ENCODE data around the gene CHTOP.

CHTOP gene

DNA sequence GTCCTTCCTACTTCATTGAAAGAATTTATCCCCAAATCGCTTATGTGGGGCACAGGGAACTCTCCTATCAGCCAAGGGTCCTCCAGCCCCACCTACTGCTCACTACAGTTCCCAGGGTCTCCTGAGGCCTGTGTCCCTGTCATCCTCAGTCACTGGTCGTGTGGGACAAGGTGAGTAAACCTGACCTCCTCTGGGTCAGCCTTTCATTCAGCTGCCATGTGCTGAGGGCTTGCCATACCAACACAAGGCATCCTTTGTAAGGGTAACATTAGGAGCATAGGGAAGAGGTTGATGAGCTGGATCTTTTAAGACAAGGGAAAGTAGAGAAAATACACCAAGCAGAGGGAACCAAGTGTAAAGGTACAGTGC lies 13.5 kb downstream of the CHTOP start:
- DNase-seq (ENCODE audit: low read depth) = no peak
- TF ChIP-seq, protein P1, sequence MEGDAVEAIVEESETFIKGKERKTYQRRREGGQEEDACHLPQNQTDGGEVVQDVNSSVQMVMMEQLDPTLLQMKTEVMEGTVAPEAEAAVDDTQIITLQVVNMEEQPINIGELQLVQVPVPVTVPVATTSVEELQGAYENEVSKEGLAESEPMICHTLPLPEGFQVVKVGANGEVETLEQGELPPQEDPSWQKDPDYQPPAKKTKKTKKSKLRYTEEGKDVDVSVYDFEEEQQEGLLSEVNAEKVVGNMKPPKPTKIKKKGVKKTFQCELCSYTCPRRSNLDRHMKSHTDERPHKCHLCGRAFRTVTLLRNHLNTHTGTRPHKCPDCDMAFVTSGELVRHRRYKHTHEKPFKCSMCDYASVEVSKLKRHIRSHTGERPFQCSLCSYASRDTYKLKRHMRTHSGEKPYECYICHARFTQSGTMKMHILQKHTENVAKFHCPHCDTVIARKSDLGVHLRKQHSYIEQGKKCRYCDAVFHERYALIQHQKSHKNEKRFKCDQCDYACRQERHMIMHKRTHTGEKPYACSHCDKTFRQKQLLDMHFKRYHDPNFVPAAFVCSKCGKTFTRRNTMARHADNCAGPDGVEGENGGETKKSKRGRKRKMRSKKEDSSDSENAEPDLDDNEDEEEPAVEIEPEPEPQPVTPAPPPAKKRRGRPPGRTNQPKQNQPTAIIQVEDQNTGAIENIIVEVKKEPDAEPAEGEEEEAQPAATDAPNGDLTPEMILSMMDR (IDR thresholded peaks at IDR 0.05; ENCODE audit: low read depth, low read length, missing control alignments) = no peak
- H3K4me3 ChIP-seq (ENCODE audit: low read depth, low read length) = no peak overlapping the region

DNA sequence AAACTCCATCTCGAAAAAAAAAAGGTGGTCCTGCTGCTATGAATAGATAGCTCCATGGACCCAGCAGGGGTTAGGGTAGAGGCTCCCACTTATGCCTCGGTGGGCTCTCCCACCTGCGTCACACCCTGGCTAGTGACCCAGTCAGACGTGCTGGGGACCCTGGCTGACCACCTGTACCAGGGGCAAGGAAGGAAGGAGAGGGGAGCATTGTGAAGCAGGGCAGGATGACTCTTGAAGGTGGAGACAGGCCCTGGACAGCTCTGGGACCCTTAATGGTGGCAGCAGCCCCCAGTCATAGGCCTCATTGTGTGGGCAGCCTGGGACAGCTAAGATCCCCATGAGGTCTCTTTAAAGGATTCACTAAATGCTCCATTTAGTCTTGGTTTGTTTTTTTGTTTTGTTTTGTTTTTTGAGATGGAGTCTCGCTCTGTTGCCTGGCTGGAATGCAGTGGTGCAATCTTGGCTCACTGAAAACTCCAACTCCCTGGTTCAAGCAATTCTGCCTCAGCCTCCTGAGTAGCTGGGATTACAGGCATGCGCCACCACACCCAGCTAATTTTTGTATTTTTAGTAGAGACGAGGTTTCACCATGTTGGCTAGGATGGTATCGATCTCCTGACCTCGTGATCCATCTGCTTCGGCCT lies 14.3 kb downstream of the CHTOP start:
- DNase-seq (ENCODE audit: low read depth) = no peak
- no peak overlapping the region for H3K4me3 ChIP-seq (ENCODE audit: low read depth, low read length)
- TF ChIP-seq, protein P1 (IDR thresholded peaks at IDR 0.05; ENCODE audit: low read depth, low read length, missing control alignments) = no peak

DNA sequence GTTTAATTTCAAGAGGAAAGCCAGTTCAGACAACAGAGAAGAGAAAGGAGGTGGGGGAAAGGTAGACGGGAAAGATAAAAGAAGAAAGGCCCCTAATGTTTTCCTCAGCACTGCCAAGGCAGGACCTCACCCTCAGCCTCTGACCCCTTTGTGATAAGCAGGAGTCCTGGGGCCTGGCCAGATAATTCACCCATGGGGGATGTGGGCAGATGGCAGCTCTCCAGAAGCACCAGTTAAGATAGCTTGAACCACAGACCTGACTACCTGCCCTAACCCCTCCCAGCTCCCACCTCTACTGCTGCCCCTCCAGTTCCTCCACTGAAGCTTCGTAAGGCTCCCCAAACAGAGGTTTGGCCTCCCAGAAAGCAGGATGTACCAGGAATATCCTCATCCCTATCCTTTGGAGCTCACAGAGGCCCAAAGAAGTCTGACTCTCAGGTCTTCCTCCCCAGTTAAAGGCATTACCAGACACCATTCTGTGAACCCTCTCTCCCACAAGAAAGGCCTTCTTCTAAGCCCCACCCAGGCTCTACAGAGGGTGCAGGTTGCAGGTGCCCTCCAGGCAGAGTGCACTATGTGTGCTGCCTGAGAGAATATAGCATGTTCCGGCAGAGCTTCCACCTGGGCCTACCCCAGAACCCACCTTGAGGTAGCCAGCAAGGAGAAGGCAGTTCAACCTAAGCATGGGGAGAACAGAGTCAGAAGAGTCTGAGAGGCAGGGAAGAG lies 15.4 kb downstream of the CHTOP start:
- TF ChIP-seq, protein P1 (IDR thresholded peaks at IDR 0.05; ENCODE audit: low read depth, low read length, missing control alignments) = no peak
- DNase-seq (ENCODE audit: low read depth) = no peak

DNA sequence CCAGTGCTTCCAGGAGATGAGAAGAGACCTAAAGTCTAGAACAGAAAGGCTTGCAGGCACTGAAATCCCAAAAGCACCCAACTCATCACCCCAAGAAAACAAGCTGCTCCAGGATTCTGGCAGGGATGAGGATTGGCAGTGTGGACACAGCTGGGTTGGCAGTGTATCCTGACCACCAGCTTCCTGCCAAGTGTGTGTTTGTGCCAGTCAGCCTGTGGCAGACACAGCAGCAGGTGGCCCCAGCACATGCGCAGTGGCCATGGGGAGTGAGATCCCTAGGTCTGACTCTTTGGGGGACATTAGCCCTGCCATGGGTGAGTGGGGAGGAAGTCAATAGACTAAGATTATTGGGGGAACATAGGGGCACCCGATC lies 16.0 kb downstream of the CHTOP start:
- no peak overlapping the region for H3K4me3 ChIP-seq (ENCODE audit: low read depth, low read length)
- DNase-seq (ENCODE audit: low read depth) = no peak
- TF ChIP-seq, protein P1 (IDR thresholded peaks at IDR 0.05; ENCODE audit: low read depth, low read length, missing control alignments) = no peak

More for the DNA sequence above, 15.4 kb downstream of the CHTOP start:
- H3K4me3 ChIP-seq (ENCODE audit: low read depth, low read length) = no peak overlapping the region

DNA sequence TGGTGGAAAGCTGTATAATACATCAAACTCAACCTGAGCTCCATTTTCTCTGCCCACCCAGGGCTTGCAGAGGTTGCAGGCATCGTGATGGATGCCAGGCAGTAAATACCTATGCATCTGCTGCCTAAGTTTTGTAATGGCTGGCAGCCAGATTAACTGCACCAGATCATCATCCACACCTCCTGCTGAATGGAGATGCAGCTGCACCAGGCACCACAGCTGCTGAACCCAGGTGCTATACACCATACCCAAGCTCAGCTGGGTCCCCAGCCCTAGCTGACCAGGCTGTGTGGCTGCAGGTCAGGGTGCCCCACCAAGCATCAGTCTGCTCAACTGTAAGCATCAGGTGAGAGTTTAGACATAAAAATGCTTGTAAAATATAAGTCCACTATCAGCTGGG lies 17.9 kb downstream of the CHTOP start:
- no peak for DNase-seq (ENCODE audit: low read depth)
- no peak overlapping the region for H3K4me3 ChIP-seq (ENCODE audit: low read depth, low read length)
- TF ChIP-seq, protein P1 (IDR thresholded peaks at IDR 0.05; ENCODE audit: low read depth, low read length, missing control alignments) = no peak

DNA sequence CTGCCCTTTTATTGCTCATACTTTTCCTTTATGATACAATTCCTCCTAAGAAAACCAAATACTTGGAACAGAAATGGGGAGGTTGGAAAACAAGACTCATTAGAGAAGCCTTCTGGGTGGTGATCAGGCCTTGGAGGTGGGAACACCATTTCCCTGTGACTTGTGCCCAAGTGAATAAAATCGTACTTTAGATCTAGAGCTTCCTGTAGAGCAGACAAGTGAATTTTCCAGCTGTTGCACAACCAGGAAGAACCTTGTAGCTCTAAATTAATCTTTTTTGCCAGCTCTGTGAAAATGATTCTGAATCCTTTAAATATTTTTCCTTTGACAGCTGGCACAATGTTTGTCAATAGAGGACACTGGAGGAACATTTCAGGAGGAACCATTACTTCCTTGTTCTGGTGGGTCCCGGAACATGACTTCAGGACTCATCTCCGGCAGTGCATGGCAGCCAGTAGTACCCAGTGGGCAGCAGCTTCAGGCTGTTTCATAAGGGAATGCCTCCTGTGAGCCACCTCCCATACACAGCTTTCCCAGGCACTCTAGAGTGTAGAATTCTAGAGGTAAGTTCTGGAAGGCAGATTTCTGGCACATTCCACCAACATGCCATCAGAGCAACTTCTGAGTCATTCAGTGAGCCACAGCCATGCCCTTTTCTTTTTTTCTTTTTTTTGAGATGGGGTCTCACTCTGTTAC lies 19.1 kb downstream of the CHTOP start:
- DNase-seq (ENCODE audit: low read depth) = no peak

More for the DNA sequence above, 19.1 kb downstream of the CHTOP start:
- TF ChIP-seq, protein P1 (IDR thresholded peaks at IDR 0.05; ENCODE audit: low read depth, low read length, missing control alignments) = no peak
- H3K4me3 ChIP-seq (ENCODE audit: low read depth, low read length) = no peak overlapping the region

All from GM12864 (cell line).